Left cardiac atrium (tissue), 4 donors: ENCODE results near the gene PRDX4. TPM values are rescaled to one million over a fixed set of nuclear protein-coding genes. Genes with fewer than 3 reads are reported as not detected.
"Not testable (repeated sequence)": the region's sequence is repeated elsewhere in the genome, so short reads cannot be mapped to it uniquely, and the experiment has no call there.

Experiments used
- ATAC-seq, 2 donors: fragments of 200-7000 bp; cut with Tn5 transposase; one replicate each; pipeline ENCODE4 v1.9.1; 2020; ENCODE audit warnings: mild to moderate bottlenecking in 2 of 2, moderate library complexity in 2 of 2
- DNase-seq: peaks from one replicate; pipeline ENCODE4 v3.0.0-alpha.2; 2020
- intact Hi-C, 2 donors: fragments of 100-400 bp; cut with DNase I; formaldehyde crosslinking; loops; one replicate each; pipeline versions ENCODE4 v1.14.1 to v1.15.1; 2022 to 2023
- total RNA-seq, 2 donors: library from RNA; stranded (reverse); fragmentation: NEBNext Ultra II Directional; extraction: Animal tissue kit (Norgen Biotek cat#: 25700); gene quantifications; one replicate each; pipeline ENCODE4 v1.2.1, GENCODE V29; 2021
- donor health status: DM: no; HTN: yes; CAD: no.
- donor health status: DM: no; HTN: yes; CAD: no; lungs with severe emphysema.
- donor health status: DM: yes; HTN: yes; CAD: no.
- donor health status: Dilated cardiomyopathy.

Gene PRDX4
- total RNA-seq, 2 donors from 2014 or later = 65.2 to 77.4 TPM

DNA sequence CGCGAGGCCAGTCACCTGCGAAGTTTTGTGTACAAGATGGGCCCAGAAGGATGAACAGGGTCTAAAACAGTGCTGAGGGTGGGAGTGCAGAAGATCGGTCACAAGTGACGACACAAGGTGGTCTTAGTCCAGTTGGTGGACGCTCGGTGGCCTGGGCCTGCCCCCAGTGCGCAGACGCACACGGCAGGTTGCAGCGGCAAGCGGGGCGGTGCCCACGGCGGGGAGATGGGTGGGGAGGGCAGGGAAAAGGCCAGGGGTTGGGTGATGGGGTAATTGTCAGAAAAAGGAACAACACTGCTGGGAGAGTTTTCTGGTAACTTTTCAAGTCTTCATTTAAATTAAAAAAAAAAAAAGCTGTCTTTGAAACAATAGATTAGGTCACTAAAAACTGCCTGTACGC is 1.0 kb upstream of the PRDX4 start:
- no peak for ATAC-seq
- intact Hi-C loops = no loop called here
- DNase-seq = no peak

DNA sequence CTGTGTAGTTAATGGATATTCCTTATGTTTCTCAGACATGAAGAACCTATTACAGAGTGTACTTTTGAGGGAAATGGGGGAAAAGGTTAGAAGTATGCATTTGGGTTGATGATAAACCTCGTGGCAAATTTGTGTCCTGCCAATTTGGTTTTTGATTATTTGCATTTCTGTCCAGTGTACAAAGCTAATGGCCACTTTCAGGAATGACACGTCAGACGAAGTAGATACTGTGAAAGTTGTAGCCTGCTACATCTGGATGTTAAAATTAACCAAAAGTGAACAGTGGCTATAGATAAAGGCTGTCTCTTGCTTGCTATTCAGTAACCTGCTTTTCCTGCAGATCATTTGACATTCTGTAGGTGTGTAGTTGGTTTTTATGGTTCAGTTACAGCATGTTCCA is 1.0 kb downstream of the PRDX4 start:
- intact Hi-C loops = no loop called here
- ATAC-seq (no peak), DNase-seq (no peak)

DNA sequence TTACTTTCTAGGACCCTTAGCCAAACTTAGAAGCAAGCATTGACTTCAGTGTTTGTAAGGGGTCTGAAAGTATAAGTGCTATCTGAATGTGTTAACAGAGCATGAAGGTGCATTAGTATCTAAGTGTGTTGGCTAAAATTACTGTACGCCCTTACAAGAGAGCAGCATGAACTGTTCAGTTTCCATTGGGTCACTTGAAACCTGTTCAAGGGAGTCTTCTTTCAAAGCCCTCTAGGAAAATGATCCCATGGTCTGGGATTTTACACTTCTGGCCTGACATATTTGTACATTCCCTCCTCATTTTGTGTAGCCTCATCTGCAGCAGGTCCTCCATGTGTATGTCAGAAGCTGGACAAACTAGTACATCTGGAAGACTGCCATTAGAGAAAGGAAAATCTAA is 3.2 kb downstream of the PRDX4 start:
- no peak for ATAC-seq
- intact Hi-C loops = no loop called here
- DNase-seq = no peak

DNA sequence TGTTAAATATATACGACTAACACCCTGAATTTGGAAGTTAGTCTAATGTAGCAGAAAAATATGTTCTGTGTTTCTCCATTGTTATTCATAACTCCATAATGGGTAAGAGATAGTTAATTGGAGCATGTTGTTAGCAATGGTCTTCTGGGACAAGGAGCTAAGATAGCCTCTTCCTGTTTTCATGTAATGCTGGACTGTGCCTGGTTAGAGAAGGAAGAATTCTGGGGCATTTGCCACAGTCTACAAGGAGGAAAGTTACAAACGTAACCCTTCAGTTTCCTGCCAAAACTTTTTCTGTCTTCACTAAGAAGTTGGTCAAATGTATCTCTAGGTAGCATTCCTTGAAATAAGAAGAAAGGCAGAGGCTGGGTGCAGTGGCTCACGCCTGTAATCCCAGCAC is 5.8 kb downstream of the PRDX4 start:
- no peak for DNase-seq
- intact Hi-C loops = no loop called here
- ATAC-seq = peak in 1 of 2 donors; percentile 47

DNA sequence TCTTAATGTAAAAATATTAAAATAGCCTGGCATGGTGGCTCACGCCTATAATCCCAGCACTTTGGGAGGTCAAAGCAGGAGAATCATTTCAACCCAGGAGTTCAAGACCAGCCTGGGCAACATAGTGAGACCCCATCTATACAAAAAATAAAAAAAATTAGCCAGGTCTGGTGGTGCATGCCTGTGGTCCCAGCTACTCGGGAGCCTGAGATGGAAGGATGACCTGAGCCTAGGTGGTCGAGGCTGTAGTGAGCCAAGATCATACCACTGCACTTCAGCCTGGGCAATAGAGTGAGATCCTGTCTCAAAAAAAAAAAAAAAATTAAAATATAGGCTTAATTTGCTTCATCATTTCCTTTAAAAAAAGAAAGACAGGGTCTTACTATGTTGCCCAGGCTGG is 9.2 kb downstream of the PRDX4 start:
- intact Hi-C loops, ATAC-seq, DNase-seq: not testable (repeated sequence)

DNA sequence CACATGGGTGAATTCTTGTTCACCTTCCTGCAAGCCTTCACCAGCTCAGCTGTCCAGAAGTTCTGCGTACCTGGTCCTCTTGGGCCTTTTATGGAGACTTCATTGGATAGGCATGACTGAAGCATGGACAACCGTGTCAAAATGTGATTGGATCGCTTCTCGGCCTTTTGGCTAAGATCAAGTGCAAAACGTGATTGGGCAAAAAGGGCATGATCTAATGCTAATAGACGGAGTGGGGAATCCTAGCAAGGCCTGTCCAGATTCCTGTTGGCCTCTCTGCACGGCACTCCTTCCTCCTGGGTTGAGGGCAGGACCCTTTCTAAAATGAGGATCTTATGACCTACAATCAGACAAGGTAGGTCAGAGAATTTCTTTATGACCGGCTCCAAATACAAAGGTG is 24.9 kb downstream of the PRDX4 start:
- no peak for DNase-seq
- intact Hi-C loops = no loop called here
- no peak for ATAC-seq

DNA sequence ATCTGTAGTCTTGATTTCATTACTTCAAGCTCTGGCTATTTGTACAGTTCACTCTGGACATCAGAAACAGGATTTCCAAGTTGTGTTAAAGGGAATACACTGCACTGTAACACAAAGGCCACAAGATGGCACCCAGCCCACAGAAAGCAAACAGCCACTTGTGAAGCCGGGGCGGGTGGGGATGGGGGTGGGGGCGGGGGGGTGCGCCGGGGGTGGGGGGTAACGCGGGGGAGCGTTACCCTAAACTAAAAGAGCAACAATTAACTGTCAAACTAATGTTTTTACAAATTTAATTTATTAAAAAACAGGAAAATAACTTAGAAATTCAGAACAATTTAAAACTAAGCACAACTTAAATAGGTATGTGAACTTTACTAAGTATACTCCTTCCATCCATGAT is 27.3 kb downstream of the PRDX4 start:
- intact Hi-C loops = loop anchor here in 1 of 2 donors (2.0 kb wide), 1 partner anchor 208 kb away; no protein-coding TSS in a partner anchor
- ATAC-seq = peak in 1 of 2 donors; percentile 56

DNA sequence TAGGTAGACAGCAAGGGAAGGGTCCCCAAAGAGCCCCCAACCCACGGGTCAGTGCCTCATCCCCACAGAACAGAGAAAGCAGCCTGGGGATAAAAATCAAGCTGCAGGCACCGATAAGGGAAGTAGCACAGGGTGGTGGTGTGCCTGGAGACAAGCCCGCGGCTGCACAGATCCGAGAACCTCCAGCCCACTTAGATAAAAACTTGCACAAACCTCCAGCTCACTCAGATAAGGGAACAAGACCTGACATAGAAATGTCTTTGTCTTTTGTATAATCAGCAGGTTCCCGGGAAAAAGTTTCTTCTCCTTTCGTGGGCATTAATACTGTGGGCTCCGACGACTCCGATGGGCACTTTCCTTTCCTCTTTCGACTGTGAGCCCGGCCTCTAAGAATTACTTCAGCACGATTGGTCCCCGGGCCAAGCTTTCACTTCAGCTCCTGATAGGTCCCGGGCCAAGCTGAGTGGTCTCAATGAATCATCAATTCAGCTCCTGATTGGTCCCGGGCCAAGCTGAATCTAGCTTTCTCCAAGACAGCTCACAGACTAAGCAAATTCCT is 32.4 kb downstream of the PRDX4 start:
- intact Hi-C loops = no loop called here
- ATAC-seq = peak; percentile 23 to 63
- peak; percentile 64 for DNase-seq

More for the DNA sequence above, 27.3 kb downstream of the PRDX4 start:
- DNase-seq = peak; percentile 57

DNA sequence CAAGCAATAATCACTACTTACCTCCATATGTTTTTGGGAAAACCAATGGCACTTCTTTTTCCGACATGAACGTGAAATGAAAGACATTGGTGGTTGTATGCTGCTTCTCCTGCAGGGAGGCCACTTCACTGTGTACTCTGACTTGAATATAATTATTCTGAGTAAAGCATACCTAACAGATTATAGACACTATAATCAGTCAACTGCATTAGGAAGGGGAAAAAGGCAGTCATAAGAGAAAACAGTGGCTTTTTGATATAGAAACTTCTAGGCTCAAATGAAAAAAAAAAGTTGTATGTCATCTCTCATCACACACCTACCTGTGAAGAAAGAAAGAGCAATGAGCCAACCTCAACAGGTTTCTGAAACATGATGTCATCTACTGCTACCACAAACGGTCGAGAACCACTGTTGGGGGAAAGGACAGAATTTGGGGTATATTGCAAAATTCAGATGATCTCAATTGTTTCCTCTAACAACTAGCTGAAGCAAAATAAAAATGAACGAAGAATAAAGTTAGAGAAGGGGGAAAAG is 37.4 kb downstream of the PRDX4 start:
- no peak for DNase-seq
- intact Hi-C loops = no loop called here
- no peak for ATAC-seq

DNA sequence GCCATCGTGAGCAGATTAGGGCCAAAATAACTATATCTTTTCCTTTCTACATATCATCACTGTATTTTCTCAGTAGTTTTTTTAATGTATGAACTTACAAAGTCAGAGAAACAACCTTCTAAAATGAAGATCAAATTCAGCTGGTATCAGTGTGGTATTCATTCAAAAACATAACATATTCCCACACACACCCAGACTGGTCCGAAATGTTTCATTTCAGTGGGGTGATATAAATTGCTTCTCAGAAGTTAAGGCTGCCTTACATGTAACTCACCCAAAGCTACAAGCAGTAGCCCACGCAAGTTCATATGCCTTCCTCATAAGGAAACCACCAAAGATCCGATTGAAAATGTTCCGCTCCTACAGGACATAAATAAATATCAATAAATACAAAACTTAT is 37.9 kb downstream of the PRDX4 start:
- DNase-seq (no peak), ATAC-seq (no peak)
- intact Hi-C loops = no loop called here

DNA sequence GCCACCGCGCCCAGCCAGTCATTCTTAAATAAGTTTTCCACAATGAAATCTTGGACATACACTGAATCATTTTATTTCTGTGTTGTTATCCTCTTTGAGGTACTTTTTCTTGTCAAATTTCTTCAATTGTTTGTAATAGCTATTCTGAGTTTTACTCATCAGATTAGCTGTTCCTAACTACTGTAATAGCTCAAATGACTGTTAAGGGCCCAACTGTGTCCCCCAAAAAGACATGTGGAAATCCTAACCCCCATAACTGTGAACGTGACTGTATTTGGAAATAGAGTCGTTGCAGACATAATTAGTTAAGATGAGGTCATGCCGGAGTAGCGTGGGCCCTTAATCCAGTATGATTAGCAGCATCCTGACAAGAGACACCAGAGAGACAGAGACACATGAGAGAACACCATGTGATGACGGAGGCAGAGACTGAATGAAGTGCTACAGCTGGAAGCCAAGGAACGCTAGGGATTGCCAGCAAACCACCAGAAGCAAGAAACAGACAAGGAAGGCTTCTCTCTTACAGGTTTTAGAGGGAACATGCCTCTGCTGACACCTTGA is 52.9 kb downstream of the PRDX4 start:
- no peak for DNase-seq
- intact Hi-C loops = no loop called here
- ATAC-seq = peak in 1 of 2 donors; percentile 57

DNA sequence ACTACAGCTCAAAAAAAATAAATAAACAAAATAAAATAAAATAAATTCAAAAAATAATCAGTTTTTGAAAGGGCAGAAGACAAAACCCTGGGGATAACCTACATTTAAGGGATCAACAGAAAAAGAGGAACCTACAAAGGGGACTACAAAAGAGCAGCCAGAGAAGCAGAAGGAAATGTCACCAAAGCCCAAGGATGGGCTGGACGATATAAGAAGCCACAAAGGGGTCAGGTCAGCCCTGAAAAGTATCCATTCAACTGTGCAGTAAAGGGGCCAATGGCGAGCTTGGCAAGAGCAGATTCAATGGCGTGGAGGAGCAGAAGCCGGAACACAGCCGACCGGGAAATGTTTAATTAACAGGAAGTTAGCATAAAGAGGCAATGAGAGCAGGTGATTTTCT is 58.9 kb downstream of the PRDX4 start:
- intact Hi-C loops = no loop called here
- DNase-seq (no peak), ATAC-seq (no peak)

DNA sequence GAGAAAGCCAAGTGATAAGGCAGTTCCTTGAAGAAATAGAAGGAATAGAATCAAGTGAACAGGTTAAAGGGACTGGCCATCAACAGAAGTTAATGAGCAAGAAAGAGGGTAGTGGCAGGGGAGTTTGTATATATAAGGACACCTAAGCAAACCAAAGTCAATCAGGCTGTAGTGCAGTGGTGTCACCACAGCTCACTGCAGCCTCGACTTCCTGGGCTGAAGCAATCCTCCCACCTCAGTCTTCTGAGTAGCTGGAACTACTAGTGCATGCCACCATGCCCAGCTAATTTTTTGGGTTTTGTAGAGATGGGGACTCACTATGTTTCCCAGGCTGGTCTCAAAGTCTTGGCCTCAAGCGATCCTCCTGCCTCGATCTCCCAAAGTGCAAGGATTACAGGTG is 59.9 kb downstream of the PRDX4 start:
- ATAC-seq (no peak), DNase-seq (no peak)
- intact Hi-C loops = no loop called here

DNA sequence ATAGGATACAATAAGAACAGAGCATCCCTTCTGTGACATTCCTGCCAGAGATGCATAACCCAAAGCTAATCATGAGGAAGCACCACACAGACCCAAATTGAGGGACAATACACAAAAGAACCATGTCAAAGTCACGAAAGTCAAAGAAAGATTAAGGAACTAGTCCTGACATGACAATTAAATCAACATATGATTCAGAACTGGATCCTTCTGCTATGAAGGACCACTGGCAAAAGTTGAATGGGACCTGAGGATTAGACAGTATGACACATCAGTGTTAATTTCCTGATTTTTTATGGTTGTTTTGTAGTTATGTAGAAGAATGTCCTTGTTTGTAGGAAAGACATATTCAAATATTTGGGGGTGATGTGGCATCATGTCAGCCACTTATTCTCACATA is 61.9 kb downstream of the PRDX4 start:
- DNase-seq = no peak
- intact Hi-C loops = no loop called here
- no peak for ATAC-seq

DNA sequence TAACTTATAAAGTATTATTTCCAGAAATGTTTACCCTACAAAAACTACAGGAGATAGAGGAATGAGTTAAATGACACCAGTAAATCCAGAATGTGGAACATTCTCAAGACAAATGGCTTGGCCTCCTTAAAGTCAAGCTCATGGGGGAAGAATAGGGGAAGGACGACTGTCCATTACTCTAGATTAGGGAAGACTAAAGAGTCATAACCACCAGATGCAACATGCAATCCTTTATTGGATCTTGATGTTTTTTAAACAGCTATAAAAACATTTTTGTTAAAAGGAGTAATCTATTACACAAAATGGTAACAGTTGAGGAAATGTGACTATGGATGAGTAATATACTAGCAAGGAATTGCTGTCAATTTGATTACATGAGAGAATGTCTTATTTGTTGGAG is 64.7 kb downstream of the PRDX4 start:
- no peak for ATAC-seq
- no peak for DNase-seq
- intact Hi-C loops = no loop called here

DNA sequence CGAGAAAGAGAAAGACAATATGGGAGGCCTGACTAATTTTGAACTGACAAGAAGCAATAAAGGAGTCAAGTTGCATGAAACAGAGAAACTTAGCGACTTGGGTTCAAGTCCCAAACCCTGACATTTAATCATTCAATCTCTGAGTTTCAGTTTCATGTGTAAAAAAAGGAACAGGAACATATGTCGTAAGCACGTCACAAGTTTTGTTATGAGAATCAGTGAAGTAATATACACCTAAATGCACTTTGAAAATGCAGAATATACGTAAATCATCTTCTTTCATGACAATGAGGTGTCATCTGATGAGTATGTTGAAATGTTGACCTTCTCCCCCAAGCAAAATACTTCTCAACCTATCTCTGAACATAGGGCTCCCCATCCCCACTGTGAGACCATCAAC is 65.4 kb downstream of the PRDX4 start:
- intact Hi-C loops = no loop called here
- ATAC-seq = no peak
- DNase-seq = no peak

Other genes with a start within 250 kb of the PRDX4 start
- gene ACOT9, start 75.8 kb downstream of the PRDX4 start, total RNA-seq = 10 to 100 TPM; 42.4 to 50.6 TPM
- 100 to 1,000 TPM; 291 to 408 TPM for gene SAT1, start 115.7 kb downstream of the PRDX4 start, total RNA-seq
- 10 to 100 TPM; 70.0 to 70.9 TPM for gene APOO, start 240.4 kb downstream of the PRDX4 start, total RNA-seq
- gene CXorf58, start 240.5 kb downstream of the PRDX4 start, total RNA-seq = under 1 TPM in 1 of 2 donors, not detected in 1; 0.42 TPM